ENCODE results near the gene COL21A1. TPM values are rescaled to one million over a fixed set of nuclear protein-coding genes. Genes with fewer than 3 reads are reported as not detected.

COL21A1 gene
- total RNA-seq, 2 experiments from 2014 or later: not detected

GRCh38 chr6:56259234-56260077, 12.1 kb upstream of the COL21A1 start:
- no peak overlapping the region for H3K27ac Mint-ChIP-seq
- Histone ChIP-seq H3K4me1 (ENCODE audit: insufficient read depth, low read length) (no peaks in the 10 kb centered on the region), H3K27ac (ENCODE audit: low read depth in 1 of 2, low read length in 2 of 2) (no peak overlapping the region), H3K27me3 (ENCODE audit: control insufficient read depth in 1 of 2, insufficient read depth in 2 of 2, low read length in 2 of 2) (no peaks in the 10 kb centered on the region), H3K36me3 (ENCODE audit: insufficient read depth, low read length) (no peaks in the 10 kb centered on the region), H3K9me3 (ENCODE audit: control insufficient read depth in 1 of 2, insufficient read depth in 1 of 2, low read length in 2 of 2) (peaks cover 0 to 3% of the 10 kb centered on the region in 2 experiments), H3K4me3 (ENCODE audit: low read length) (no peak overlapping the region)
- no peak for TF ChIP-seq CTCF (IDR thresholded peaks at IDR 0.05)
- H3K27me3 Mint-ChIP-seq: no peaks in the 10 kb centered on the region
- no peak for DNase-seq
- POLR2A ChIA-PET: no interaction called here
- H3K36me3 Mint-ChIP-seq (ENCODE audit: low read depth): no peaks in the 10 kb centered on the region
- no peak overlapping the region for H3K4me3 Mint-ChIP-seq
- CTCF ChIA-PET: no interaction called here
- peaks cover 5% of the 10 kb centered on the region for H3K9me3 Mint-ChIP-seq
- intact Hi-C loops (cut with DNase I, micrococcal nuclease): no loop called here
- no peak for ATAC-seq (ENCODE audit: poor library complexity)
- no peaks in the 10 kb centered on the region for H3K4me1 Mint-ChIP-seq (ENCODE audit: low read depth)

DNA sequence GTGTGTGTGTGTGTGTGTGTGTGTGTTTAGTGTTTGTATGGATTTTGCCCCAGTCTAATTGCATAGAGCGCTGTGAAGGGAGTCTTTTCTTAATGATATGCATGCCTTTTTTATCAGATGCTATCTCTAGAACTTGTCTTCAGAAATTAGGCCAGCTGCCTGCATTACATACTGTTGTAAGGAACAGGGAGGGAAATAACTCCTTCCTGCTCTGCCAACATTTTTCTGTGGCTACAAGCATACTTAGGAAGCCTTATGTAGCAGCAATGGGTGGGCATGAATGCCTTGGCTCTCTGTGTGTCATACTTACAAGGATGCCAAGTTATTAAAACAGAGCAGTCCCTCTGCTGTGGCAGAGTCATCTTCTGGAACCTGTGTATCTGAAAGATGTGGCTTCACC, 8.0 kb upstream of the COL21A1 start:
- H3K27ac Mint-ChIP-seq: no peak overlapping the region
- no peak for TF ChIP-seq CTCF (IDR thresholded peaks at IDR 0.05)
- no peak overlapping the region for H3K4me3 Mint-ChIP-seq

GRCh38 chr6:56250266-56250665, 2.9 kb upstream of the COL21A1 start:
- Mint-ChIP-seq H3K4me1 (ENCODE audit: low read depth) (no peaks in the 10 kb centered on the region), H3K9me3 (peaks cover 3% of the 10 kb centered on the region), H3K27me3 (peaks cover 15% of the 10 kb centered on the region), H3K4me3 (no peak overlapping the region), H3K27ac (no peak overlapping the region), H3K36me3 (ENCODE audit: low read depth) (no peaks in the 10 kb centered on the region)
- ATAC-seq (ENCODE audit: poor library complexity): no peak
- Histone ChIP-seq H3K9me3 (ENCODE audit: control insufficient read depth in 1 of 2, insufficient read depth in 1 of 2, low read length in 2 of 2) (peaks cover 0 to 13% of the 10 kb centered on the region in 2 experiments), H3K4me1 (ENCODE audit: insufficient read depth, low read length) (no peaks in the 10 kb centered on the region), H3K27ac (ENCODE audit: low read depth in 1 of 2, low read length in 2 of 2) (no peak overlapping the region), H3K4me3 (ENCODE audit: low read length) (no peak overlapping the region), H3K27me3 (ENCODE audit: control insufficient read depth in 1 of 2, insufficient read depth in 2 of 2, low read length in 2 of 2) (peaks cover 0 to 7% of the 10 kb centered on the region in 2 experiments), H3K36me3 (ENCODE audit: insufficient read depth, low read length) (no peaks in the 10 kb centered on the region)
- TF ChIP-seq CTCF (IDR thresholded peaks at IDR 0.05): no peak
- intact Hi-C loops (cut with DNase I, micrococcal nuclease): no loop called here
- DNase-seq: no peak
- POLR2A ChIA-PET: no interaction called here
- CTCF ChIA-PET: no interaction called here

More for the DNA sequence above, 8.0 kb upstream of the COL21A1 start:
- Histone ChIP-seq H3K27ac (ENCODE audit: low read depth in 1 of 2, low read length in 2 of 2) (no peak overlapping the region), H3K9me3 (ENCODE audit: control insufficient read depth in 1 of 2, insufficient read depth in 1 of 2, low read length in 2 of 2) (peaks cover 0 to 3% of the 10 kb centered on the region in 2 experiments), H3K27me3 (ENCODE audit: control insufficient read depth in 1 of 2, insufficient read depth in 2 of 2, low read length in 2 of 2) (no peaks in the 10 kb centered on the region), H3K4me1 (ENCODE audit: insufficient read depth, low read length) (no peaks in the 10 kb centered on the region), H3K4me3 (ENCODE audit: low read length) (no peak overlapping the region), H3K36me3 (ENCODE audit: insufficient read depth, low read length) (no peaks in the 10 kb centered on the region)
- Mint-ChIP-seq H3K4me1 (ENCODE audit: low read depth) (no peaks in the 10 kb centered on the region), H3K36me3 (ENCODE audit: low read depth) (no peaks in the 10 kb centered on the region), H3K9me3 (peaks cover 3% of the 10 kb centered on the region), H3K27me3 (no peaks in the 10 kb centered on the region)
- no peak for DNase-seq
- no peak for ATAC-seq (ENCODE audit: poor library complexity)
- CTCF ChIA-PET: no interaction called here
- POLR2A ChIA-PET: no interaction called here
- intact Hi-C loops (cut with DNase I, micrococcal nuclease): no loop called here
